ENCODE data around the gene CADM2.

The CADM2 gene

DNA sequence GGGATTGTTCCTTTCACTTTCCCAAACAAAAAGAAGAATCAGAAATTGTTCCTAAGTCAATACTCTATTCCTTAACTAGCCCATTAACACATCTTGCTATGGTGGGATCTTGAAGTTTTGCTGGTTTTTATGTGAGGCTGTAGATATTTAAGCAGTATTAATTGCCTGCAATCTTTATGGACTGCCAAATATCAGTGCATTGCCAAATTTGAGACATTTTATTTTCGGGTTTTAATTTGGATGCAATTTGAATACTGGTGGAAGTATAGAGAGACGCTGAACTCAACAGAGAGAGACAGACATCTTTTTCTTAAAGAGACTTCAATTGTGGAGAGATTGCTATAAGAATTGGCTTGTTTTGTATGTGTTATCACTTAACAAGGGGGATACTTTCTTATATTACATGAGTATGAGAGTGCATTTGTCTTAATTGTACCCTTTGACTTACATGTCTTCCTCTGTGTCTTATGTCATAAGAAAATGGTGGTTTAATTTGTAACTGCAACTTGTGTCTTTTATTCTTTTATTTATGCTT is 10.0 kb downstream of the CADM2 start:
- no peaks in the 10 kb centered on the region for H3K4me1 Mint-ChIP-seq (ENCODE audit: low read depth)
- no peaks in the 10 kb centered on the region for H3K9me3 Mint-ChIP-seq
- H3K36me3 Mint-ChIP-seq (ENCODE audit: low read depth) = no peaks in the 10 kb centered on the region
- no peak overlapping the region for H3K4me3 Mint-ChIP-seq
- H3K27me3 Mint-ChIP-seq (ENCODE audit: low read depth) = no peaks in the 10 kb centered on the region
- no peak overlapping the region for H3K27ac Mint-ChIP-seq

DNA sequence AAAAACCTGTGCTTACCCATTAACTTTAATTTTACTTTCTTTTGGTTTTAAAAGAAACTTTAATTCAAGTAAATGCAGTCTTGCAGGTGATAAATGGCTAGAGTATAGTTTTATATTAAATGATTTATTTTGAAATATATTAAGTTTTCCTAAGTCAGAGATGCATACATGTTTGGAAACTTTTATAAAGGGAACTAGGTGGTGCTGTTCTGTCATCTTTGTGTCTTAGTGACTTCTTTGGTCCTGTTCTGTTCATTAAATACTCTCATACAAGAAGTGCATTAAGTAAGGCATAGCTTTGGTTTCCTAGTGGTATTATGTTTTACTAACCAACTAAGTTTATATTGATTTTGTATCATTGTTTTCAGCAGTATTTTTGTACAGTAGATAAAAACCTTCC is 15.6 kb downstream of the CADM2 start:
- H3K27me3 Mint-ChIP-seq (ENCODE audit: low read depth) = no peaks in the 10 kb centered on the region
- no peaks in the 10 kb centered on the region for H3K4me1 Mint-ChIP-seq (ENCODE audit: low read depth)
- H3K9me3 Mint-ChIP-seq = no peaks in the 10 kb centered on the region
- H3K4me3 Mint-ChIP-seq = no peak overlapping the region
- no peaks in the 10 kb centered on the region for H3K36me3 Mint-ChIP-seq (ENCODE audit: low read depth)
- no peak overlapping the region for H3K27ac Mint-ChIP-seq

DNA sequence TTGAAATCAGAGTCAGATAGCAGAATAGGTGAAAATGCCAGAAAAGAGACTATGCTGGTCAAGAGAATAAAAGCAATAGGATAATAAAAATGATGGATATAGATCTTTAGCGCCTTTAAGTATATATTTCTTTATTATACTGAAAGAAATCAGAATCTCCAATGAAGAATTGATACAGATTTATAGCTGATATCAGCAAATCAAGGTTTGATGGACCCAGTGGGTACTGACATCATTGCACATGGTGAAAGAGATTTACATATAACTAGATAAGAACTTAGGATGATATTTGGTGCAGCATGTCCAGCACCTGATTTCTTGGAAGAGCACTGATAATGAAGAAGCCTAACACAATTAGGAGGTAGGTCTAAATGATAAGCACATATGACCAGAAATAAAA is 18.2 kb downstream of the CADM2 start:
- no peak overlapping the region for H3K27ac Mint-ChIP-seq
- H3K27me3 Mint-ChIP-seq (ENCODE audit: low read depth) = no peaks in the 10 kb centered on the region
- no peak overlapping the region for H3K4me3 Mint-ChIP-seq
- no peaks in the 10 kb centered on the region for H3K9me3 Mint-ChIP-seq
- H3K4me1 Mint-ChIP-seq (ENCODE audit: low read depth) = no peaks in the 10 kb centered on the region
- no peaks in the 10 kb centered on the region for H3K36me3 Mint-ChIP-seq (ENCODE audit: low read depth)

DNA sequence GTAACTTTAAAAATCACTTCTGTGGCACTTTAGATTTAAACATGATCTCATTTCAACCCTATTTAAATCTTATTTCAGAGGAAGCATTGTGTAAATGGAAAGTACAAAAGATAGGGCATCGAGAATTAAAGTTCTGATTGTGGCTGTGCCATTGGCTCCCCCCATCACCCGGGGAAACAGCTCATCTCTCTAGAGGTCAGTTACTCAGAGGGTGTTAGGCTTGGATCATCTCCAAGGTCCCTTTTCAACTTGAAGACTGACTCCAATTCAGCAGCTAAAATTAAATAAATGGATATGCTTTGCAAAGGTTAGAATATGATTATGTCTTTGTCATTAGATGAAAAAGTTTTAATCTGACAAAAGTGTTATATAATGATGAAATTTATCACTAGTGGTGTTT is 20.1 kb downstream of the CADM2 start:
- no peaks in the 10 kb centered on the region for H3K36me3 Mint-ChIP-seq (ENCODE audit: low read depth)
- H3K4me3 Mint-ChIP-seq = no peak overlapping the region

DNA sequence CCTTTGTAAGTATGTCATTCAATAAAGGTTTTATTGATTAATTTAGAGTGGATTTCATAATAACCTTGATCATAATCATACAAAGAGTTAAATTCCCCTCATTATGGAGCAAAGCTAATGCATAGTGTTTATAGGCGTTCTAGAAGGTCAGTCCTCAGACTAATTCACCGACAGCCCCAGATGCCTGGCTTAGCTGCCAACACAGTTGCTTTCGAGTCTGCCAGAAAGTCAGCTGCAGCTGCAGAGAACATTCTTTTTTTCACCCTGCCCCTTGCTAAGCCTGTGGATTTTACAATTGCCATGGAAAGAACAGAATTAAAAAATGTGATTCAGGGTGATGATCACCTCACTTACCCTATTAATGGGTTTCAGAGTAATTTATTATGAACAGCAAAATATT is 21.2 kb downstream of the CADM2 start:
- no peak overlapping the region for H3K4me3 Mint-ChIP-seq
- no peaks in the 10 kb centered on the region for H3K9me3 Mint-ChIP-seq
- H3K27me3 Mint-ChIP-seq (ENCODE audit: low read depth) = no peaks in the 10 kb centered on the region
- H3K4me1 Mint-ChIP-seq (ENCODE audit: low read depth) = no peaks in the 10 kb centered on the region
- H3K36me3 Mint-ChIP-seq (ENCODE audit: low read depth) = no peaks in the 10 kb centered on the region
- H3K27ac Mint-ChIP-seq = no peak overlapping the region

More for the DNA sequence above, 20.1 kb downstream of the CADM2 start:
- Mint-ChIP-seq H3K27me3 (ENCODE audit: low read depth) (no peaks in the 10 kb centered on the region), H3K9me3 (no peaks in the 10 kb centered on the region), H3K27ac (no peak overlapping the region), H3K4me1 (ENCODE audit: low read depth) (no peaks in the 10 kb centered on the region)

DNA sequence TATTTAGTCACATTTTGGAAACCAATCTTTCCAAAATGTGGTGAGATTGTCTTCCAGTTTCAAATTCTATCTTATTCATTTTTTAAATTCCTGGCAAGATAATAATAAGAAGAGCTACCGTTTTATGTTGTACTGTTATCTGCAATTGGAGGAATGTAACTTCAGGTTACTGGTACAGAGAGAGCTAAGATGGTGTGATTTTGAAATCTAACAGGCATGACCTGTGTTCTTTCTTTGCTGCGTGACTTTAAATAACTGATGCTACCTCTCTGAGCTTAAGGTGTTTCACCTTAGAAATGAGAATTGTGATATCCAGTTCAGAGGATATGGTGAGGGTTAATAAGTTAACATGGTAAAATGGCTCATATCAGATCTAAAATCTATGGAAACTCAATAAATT is 21.7 kb downstream of the CADM2 start:
- H3K4me3 Mint-ChIP-seq = no peak overlapping the region
- no peaks in the 10 kb centered on the region for H3K36me3 Mint-ChIP-seq (ENCODE audit: low read depth)
- no peak overlapping the region for H3K27ac Mint-ChIP-seq
- H3K4me1 Mint-ChIP-seq (ENCODE audit: low read depth) = no peaks in the 10 kb centered on the region
- H3K27me3 Mint-ChIP-seq (ENCODE audit: low read depth) = no peaks in the 10 kb centered on the region
- no peaks in the 10 kb centered on the region for H3K9me3 Mint-ChIP-seq

DNA sequence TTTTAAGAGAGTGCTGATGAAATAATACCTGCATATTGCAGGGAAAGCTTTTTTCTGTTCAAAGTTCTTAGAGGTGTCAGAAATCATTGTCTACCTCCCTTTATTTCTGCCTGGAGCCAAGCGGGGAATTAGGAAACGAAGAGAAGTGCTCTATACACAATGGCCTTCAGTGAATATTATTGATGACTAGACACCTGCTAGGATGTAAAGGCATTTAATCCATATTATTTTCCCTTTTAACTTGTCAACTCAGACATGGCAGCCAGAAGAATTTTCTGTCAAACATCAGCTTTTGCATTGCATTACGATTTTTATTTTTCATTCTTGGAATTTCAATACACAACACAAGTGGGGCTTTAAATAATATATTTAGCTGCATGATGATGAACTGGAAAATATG is 24.7 kb downstream of the CADM2 start:
- H3K27ac Mint-ChIP-seq = no peak overlapping the region

DNA sequence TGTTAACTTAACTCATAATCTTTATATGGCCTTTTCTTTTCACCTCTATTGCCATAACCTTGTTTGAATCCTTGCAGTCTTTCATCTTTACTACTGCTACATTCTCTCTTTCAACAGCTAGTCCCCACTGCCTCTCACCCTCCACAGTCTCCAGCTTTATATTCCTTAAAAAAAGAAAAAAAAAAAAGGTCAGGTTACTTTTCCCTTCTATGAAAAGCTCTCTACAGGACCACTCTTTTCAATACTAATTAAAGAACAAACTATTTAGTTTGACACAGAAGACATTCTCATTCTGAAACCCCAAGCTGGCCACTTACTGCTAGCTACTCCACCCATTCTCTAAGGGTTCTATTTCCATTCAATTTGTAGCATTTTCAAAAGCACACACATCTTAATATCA is 25.6 kb downstream of the CADM2 start:
- Mint-ChIP-seq H3K36me3 (ENCODE audit: low read depth) (no peaks in the 10 kb centered on the region), H3K4me3 (no peak overlapping the region), H3K4me1 (ENCODE audit: low read depth) (no peaks in the 10 kb centered on the region), H3K27ac (no peak overlapping the region), H3K27me3 (ENCODE audit: low read depth) (no peaks in the 10 kb centered on the region), H3K9me3 (no peaks in the 10 kb centered on the region)

More for the DNA sequence above, 24.7 kb downstream of the CADM2 start:
- no peaks in the 10 kb centered on the region for H3K9me3 Mint-ChIP-seq
- no peak overlapping the region for H3K4me3 Mint-ChIP-seq
- no peaks in the 10 kb centered on the region for H3K27me3 Mint-ChIP-seq (ENCODE audit: low read depth)
- no peaks in the 10 kb centered on the region for H3K4me1 Mint-ChIP-seq (ENCODE audit: low read depth)
- H3K36me3 Mint-ChIP-seq (ENCODE audit: low read depth) = no peaks in the 10 kb centered on the region

DNA sequence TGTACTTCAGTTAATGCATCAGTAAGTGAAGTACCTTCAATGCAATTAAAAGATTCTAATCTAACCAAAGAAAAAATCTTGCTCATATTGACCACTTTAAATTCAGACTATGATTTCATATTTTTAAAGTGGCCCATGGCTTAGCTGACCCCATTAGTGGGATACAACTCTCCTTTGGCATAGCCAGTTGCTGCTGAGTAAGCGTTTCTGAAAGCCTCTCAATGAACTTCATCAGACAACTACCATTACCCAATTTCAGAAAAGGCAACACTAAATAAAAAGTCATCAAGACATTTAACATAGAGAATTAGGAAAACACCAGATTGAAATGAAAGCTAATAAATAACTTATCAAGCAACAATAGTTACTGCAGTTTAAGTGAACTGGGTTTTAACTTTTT is 27.0 kb downstream of the CADM2 start:
- Mint-ChIP-seq H3K27me3 (ENCODE audit: low read depth) (no peaks in the 10 kb centered on the region), H3K4me1 (ENCODE audit: low read depth) (no peaks in the 10 kb centered on the region), H3K27ac (no peak overlapping the region), H3K36me3 (ENCODE audit: low read depth) (no peaks in the 10 kb centered on the region), H3K4me3 (no peak overlapping the region), H3K9me3 (no peaks in the 10 kb centered on the region)

DNA sequence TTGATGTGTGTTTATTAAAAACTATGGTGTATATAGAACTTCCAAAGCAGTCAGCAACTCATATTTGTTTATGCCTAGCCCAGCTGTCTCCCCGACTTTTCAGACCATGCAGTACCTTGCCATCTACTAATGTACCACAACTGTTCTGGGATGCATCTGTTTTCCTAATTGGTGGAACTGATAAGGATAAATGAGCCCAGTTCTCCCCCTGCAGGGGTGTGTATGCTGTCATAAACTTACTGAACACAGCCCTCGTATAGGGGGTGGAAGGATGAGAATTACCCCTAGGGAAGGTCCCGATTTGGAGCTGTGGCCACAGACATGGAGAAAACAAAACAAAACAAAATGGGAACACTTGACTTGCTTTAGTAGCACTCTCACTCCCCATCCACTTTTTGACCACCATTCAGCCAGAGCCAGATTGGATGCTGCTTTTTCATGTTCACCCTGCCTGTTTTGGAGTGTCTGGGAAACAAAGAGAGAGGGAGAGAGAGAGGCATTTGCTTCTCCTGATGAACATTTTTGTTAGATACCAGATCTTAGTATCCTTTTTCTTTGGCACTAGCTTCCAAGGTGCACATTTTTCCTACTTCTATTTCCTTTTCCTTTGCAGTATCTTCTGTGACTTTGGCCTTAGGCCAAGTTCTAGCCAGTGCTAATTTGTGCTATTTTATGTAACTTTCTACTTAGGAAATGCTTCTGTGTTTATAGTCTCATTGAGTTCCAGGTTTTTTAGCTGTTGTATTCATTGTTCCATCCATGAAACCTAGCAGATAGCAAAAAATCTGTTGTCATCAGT is 29.1 kb downstream of the CADM2 start:
- no peaks in the 10 kb centered on the region for H3K36me3 Mint-ChIP-seq (ENCODE audit: low read depth)
- H3K4me3 Mint-ChIP-seq = no peak overlapping the region
- H3K27me3 Mint-ChIP-seq (ENCODE audit: low read depth) = no peaks in the 10 kb centered on the region
- no peaks in the 10 kb centered on the region for H3K4me1 Mint-ChIP-seq (ENCODE audit: low read depth)
- no peak overlapping the region for H3K27ac Mint-ChIP-seq
- H3K9me3 Mint-ChIP-seq = no peaks in the 10 kb centered on the region

DNA sequence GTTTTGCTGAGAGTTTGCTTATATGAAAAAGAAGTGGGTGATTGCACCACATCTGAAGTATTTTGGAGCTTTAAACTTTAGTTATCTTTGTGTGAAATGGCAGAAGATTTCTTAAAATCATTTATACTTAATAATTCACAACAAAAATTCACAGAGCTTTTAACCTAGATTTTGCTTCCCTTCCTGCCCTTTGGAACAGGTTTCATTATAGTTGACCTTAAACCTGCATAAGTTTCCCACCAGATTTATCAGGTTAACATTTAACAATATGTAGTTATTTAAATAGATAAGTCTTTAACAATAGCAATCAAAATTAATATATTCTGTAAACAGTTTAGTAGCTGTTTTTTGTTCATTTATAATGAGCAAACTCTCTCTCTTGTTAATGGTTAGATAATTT is 30.3 kb downstream of the CADM2 start:
- H3K4me1 Mint-ChIP-seq (ENCODE audit: low read depth) = no peaks in the 10 kb centered on the region
- H3K9me3 Mint-ChIP-seq = no peaks in the 10 kb centered on the region
- no peak overlapping the region for H3K27ac Mint-ChIP-seq
- H3K36me3 Mint-ChIP-seq (ENCODE audit: low read depth) = no peaks in the 10 kb centered on the region
- no peak overlapping the region for H3K4me3 Mint-ChIP-seq
- no peaks in the 10 kb centered on the region for H3K27me3 Mint-ChIP-seq (ENCODE audit: low read depth)

DNA sequence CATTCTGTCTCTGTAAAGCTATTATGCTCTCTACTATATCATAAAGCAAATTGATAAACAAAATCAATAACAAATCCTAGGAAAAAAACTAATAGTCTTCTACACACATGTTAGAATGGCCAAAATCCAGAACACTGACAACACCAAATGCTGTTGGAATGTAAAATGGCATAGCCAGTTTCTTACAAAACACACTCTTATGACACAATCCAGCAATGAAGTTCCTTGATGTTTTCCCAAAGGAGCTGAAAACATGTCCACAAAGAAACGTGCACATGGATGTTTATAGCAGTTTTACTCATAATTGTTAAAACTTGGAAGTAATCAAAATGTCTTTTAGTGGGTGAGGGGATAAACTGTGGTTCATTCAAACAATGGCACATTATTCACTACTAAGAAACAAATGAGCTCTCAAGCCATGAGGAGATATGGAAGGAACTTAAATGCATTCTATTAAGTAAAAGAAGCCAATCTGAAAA is 32.7 kb downstream of the CADM2 start:
- Mint-ChIP-seq H3K27ac (no peak overlapping the region), H3K4me3 (no peak overlapping the region), H3K27me3 (ENCODE audit: low read depth) (no peaks in the 10 kb centered on the region), H3K36me3 (ENCODE audit: low read depth) (no peaks in the 10 kb centered on the region), H3K9me3 (no peaks in the 10 kb centered on the region), H3K4me1 (ENCODE audit: low read depth) (no peaks in the 10 kb centered on the region)

DNA sequence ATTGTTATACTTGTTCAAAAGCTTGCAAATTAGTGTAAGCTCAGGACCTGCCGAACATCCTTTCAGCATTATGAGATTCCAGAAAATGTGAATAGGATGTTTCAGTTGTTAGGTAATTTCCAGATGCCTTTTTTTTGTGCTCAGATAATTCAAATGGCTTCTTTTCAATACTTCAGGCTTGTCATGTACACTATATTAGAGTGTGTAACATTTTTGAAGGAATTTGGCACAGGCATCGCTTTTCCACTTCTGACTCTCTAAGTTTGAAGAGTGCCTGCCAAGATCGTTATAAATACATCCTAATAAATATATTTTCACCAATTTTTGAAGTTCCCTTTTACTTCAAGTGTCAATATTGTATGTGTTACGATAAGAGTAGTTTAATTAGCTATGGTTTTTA is 35.2 kb downstream of the CADM2 start:
- Mint-ChIP-seq H3K27me3 (ENCODE audit: low read depth) (no peaks in the 10 kb centered on the region), H3K27ac (no peak overlapping the region), H3K9me3 (no peaks in the 10 kb centered on the region), H3K36me3 (ENCODE audit: low read depth) (no peaks in the 10 kb centered on the region), H3K4me1 (ENCODE audit: low read depth) (no peaks in the 10 kb centered on the region), H3K4me3 (no peak overlapping the region)

DNA sequence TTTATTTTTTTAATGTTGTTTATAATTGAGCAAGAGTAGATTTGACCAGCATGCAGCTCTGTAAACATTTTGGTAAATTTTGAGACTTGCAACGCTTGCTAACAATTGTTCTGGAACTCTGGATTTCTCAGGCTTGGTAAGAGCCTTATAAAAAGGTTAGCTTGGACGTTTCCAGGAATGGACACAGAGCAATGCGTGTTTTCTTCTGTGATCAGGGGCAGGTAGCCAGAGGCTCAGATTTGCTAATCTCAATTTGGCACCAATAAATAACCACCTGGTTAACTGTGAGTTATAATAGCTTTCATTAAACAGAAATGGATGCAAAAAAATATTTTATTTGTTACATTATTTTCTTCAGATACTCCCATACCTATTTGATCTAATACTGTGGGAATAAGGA is 39.8 kb downstream of the CADM2 start:
- Mint-ChIP-seq H3K27ac (no peak overlapping the region), H3K4me3 (no peak overlapping the region), H3K36me3 (ENCODE audit: low read depth) (no peaks in the 10 kb centered on the region), H3K9me3 (no peaks in the 10 kb centered on the region), H3K27me3 (ENCODE audit: low read depth) (no peaks in the 10 kb centered on the region), H3K4me1 (ENCODE audit: low read depth) (no peaks in the 10 kb centered on the region)

DNA sequence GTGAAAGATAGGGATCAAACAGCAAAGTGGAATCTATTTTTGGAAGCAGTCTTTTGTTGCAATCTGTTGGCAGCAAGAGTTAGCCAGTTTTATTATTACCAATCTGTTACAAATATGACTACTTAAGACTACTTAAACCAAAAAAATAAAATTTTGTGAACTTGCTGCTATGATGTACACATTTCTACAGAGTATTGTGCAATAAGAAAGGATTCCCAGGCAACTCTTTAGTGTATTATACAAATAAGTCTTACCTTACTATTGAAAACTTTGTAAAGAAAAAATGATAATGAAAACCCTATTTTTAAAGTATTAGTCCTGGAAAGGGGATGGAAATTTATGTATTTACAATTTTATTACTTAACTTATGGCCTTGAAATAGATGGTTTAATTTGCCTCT is 44.7 kb downstream of the CADM2 start:
- Mint-ChIP-seq H3K36me3 (ENCODE audit: low read depth) (no peaks in the 10 kb centered on the region), H3K9me3 (no peaks in the 10 kb centered on the region), H3K4me3 (no peak overlapping the region), H3K27ac (no peak overlapping the region), H3K27me3 (ENCODE audit: low read depth) (no peaks in the 10 kb centered on the region), H3K4me1 (ENCODE audit: low read depth) (no peaks in the 10 kb centered on the region)
